ENCODE measurements around the gene CCNJL. TPM values are rescaled to one million over a fixed set of nuclear protein-coding genes. Genes with fewer than 3 reads are reported as not detected.

The CCNJL gene
- total RNA-seq, 1 donor from 2014 or later = 5.6 TPM

- no peak overlapping the region for H3K27ac ChIP-seq
These were observed 51.2 kb downstream of the CCNJL start for GRCh38 chr5:160260881-160261815.

GRCh38 chr5:160260006-160260775 is 52.2 kb downstream of the CCNJL start:
- TF ChIP-seq POLR2AphosphoS5 (IDR thresholded peaks at IDR 0.05; ENCODE audit: insufficient read depth in 1 of 2, low read depth in 1 of 2) (no peak), POLR2A (IDR thresholded peaks at IDR 0.05) (no peak), CTCF (IDR thresholded peaks at IDR 0.05) (no peak)
- Histone ChIP-seq H3K4me1 (peaks cover 20% of the 10 kb centered on the region), H3K36me3 (peaks cover 0 to 1% of the 10 kb centered on the region in 2 donors), H3K4me3 (no peak overlapping the region), H3K27ac (no peak overlapping the region), H3K9me3 (no peaks in the 10 kb centered on the region), H3K27me3 (no peaks in the 10 kb centered on the region)
- intact Hi-C loops (cut with DNase I) = no loop called here
- DNase-seq (ENCODE audit: extremely low spot score in 2 of 2) = no peak

More at GRCh38 chr5:160260881-160261815, 51.2 kb downstream of the CCNJL start:
- intact Hi-C loops (cut with DNase I) = no loop called here
- no peak for DNase-seq (ENCODE audit: extremely low spot score in 2 of 2)
- H3K27me3 ChIP-seq = no peaks in the 10 kb centered on the region
- H3K9me3 ChIP-seq = no peaks in the 10 kb centered on the region
- H3K4me1 ChIP-seq = peaks cover 20% of the 10 kb centered on the region
- no peak for TF ChIP-seq POLR2AphosphoS5 (IDR thresholded peaks at IDR 0.05; ENCODE audit: insufficient read depth in 1 of 2, low read depth in 1 of 2)
- no peak for TF ChIP-seq CTCF (IDR thresholded peaks at IDR 0.05)
- no peak for TF ChIP-seq POLR2A (IDR thresholded peaks at IDR 0.05)
- H3K4me3 ChIP-seq = no peak overlapping the region
- H3K36me3 ChIP-seq = no peaks in the 10 kb centered on the region

- intact Hi-C loops (cut with DNase I) = no loop called here
- Histone ChIP-seq H3K4me1 (peaks cover 20% of the 10 kb centered on the region), H3K27ac (no peak overlapping the region), H3K9me3 (no peaks in the 10 kb centered on the region), H3K4me3 (no peak overlapping the region), H3K27me3 (no peaks in the 10 kb centered on the region), H3K36me3 (peaks cover 0 to 3% of the 10 kb centered on the region in 2 donors)
- TF ChIP-seq CTCF (IDR thresholded peaks at IDR 0.05) = no peak
- TF ChIP-seq POLR2AphosphoS5 (IDR thresholded peaks at IDR 0.05; ENCODE audit: insufficient read depth in 1 of 2, low read depth in 1 of 2) = no peak
- no peak for TF ChIP-seq POLR2A (IDR thresholded peaks at IDR 0.05)
- DNase-seq (ENCODE audit: extremely low spot score in 2 of 2) = no peak
These were observed 53.0 kb downstream of the CCNJL start for GRCh38 chr5:160259341-160259740.

GRCh38 chr5:160254706-160255105 is 57.7 kb downstream of the CCNJL start:
- H3K4me3 ChIP-seq = no peak overlapping the region
- intact Hi-C loops (cut with DNase I) = no loop called here
- H3K27ac ChIP-seq = no peak overlapping the region
- no peaks in the 10 kb centered on the region for H3K4me1 ChIP-seq
- TF ChIP-seq POLR2AphosphoS5 (IDR thresholded peaks at IDR 0.05; ENCODE audit: insufficient read depth in 1 of 2, low read depth in 1 of 2) (no peak), CTCF (IDR thresholded peaks at IDR 0.05) (no peak), POLR2A (IDR thresholded peaks at IDR 0.05) (no peak)
- DNase-seq (ENCODE audit: extremely low spot score in 2 of 2) = no peak
- no peaks in the 10 kb centered on the region for H3K9me3 ChIP-seq
- H3K27me3 ChIP-seq = no peaks in the 10 kb centered on the region
- peaks cover 0 to 3% of the 10 kb centered on the region in 2 donors for H3K36me3 ChIP-seq

All from vagina (tissue), 2 donors.